Measurements from ENCODE around the gene SPRY1. TPM values are rescaled to one million over a fixed set of nuclear protein-coding genes. Genes with fewer than 3 reads are reported as not detected.

Gene SPRY1
- total RNA-seq, 2 experiments from 2014 or later, result 0.13 to 0.79 TPM

DNA sequence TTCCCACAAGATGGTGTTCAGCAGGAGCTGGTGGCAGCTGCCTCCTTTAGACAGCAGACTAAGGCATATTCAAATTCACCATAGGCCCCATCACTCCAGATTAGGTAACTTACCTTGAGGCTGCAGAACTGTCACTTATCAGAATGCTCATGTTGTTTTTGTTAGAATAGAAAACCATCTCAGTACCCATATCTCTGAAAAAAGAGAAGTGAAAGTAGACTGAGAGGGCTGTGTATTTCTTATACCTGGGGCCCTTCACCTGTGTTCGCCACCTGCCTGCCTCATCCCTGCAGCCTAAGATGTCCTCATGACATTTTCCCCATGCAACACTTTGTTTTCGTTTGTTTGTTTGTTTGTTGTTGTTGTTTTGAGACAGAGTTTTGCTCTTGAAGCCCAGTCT lies 32.9 kb upstream of the SPRY1 start:
- peak overlapping the region; percentile 87 for H3K4me2 ChIP-seq (ENCODE audit: low read length)
- POLR2A ChIA-PET, result interaction anchor here (0.9 to 6.2 kb wide), 6 partner anchors 13 to 86 kb away, joined by 3 to 51 read pairs (median 5); no protein-coding TSS in a partner anchor
- H4K20me1 ChIP-seq (ENCODE audit: insufficient read depth, low read length), result no peaks in the 10 kb centered on the region
- peaks cover 85% of the 10 kb centered on the region for H3K4me1 ChIP-seq (ENCODE audit: insufficient read depth, low read length, poor library complexity, severe bottlenecking)
- intact Hi-C loops (cut with micrococcal nuclease; ENCODE audit: unreplicated experiment), result loop anchor here (1.0 to 5.0 kb wide), 3 partner anchors 38 to 79 kb away; no protein-coding TSS in a partner anchor
- CTCF ChIA-PET (ENCODE audit: unreplicated experiment), result no interaction called here
- H3K4me3 ChIP-seq (ENCODE audit: low read depth, low read length, poor library complexity, severe bottlenecking), result peak overlapping the region; percentile 60
- no TSS peak for BruUV-seq (replicated peaks)
- H3K79me2 ChIP-seq (ENCODE audit: insufficient read depth, low read depth, low read length), result no peaks in the 10 kb centered on the region
- peaks cover 15% of the 10 kb centered on the region; the same call in 1 of the 2 replicates for H3K9me3 ChIP-seq (ENCODE audit: low read length)
- DNase-seq (ENCODE audit: low spot score), result peak; percentile 82
- H3K27ac ChIP-seq (ENCODE audit: low read depth, low read length, poor library complexity, severe bottlenecking), result peak overlapping the region; percentile 90
- H2AFZ ChIP-seq (ENCODE audit: low read length), result peak overlapping the region; percentile 85
- peaks cover 12% of the 10 kb centered on the region for H3K36me3 ChIP-seq (ENCODE audit: insufficient read depth, low read length)
- H3K9me2 ChIP-seq (ENCODE audit: insufficient read depth, low read length), result no peaks in the 10 kb centered on the region
- TF ChIP-seq EZH2phosphoT487 (IDR thresholded peaks at IDR 0.05; ENCODE audit: borderline replicate concordance, low read depth, low read length), result no peak
- TF ChIP-seq, protein P1, sequence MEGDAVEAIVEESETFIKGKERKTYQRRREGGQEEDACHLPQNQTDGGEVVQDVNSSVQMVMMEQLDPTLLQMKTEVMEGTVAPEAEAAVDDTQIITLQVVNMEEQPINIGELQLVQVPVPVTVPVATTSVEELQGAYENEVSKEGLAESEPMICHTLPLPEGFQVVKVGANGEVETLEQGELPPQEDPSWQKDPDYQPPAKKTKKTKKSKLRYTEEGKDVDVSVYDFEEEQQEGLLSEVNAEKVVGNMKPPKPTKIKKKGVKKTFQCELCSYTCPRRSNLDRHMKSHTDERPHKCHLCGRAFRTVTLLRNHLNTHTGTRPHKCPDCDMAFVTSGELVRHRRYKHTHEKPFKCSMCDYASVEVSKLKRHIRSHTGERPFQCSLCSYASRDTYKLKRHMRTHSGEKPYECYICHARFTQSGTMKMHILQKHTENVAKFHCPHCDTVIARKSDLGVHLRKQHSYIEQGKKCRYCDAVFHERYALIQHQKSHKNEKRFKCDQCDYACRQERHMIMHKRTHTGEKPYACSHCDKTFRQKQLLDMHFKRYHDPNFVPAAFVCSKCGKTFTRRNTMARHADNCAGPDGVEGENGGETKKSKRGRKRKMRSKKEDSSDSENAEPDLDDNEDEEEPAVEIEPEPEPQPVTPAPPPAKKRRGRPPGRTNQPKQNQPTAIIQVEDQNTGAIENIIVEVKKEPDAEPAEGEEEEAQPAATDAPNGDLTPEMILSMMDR (conservative IDR thresholded peaks at IDR 0.05; ENCODE audit: low read length), result no peak

DNA sequence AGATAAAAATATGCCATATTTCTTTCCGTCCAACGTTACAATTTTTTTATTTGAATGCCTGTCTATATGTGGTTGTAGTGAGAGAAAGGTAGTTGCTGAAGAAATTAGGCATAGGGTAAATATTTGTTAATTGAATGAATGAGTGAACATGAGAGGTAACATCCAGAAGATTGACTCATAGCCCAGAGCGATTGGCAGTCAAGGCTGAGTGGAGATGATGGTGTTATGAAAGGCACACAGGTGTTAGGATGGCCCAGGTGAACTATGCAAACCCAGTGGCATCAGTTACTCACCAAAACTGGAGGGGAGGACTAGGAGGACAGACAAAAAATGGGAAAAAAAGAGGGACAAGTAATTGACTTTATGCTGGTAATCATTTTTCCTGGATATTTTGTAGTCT lies 31.7 kb upstream of the SPRY1 start:
- Histone ChIP-seq H4K20me1 (ENCODE audit: insufficient read depth, low read length) (no peaks in the 10 kb centered on the region), H2AFZ (ENCODE audit: low read length) (peak overlapping the region; percentile 85; the same call in 1 of the 2 replicates), H3K79me2 (ENCODE audit: insufficient read depth, low read depth, low read length) (no peaks in the 10 kb centered on the region), H3K27ac (ENCODE audit: low read depth, low read length, poor library complexity, severe bottlenecking) (peak overlapping the region; percentile 90), H3K4me3 (ENCODE audit: low read depth, low read length, poor library complexity, severe bottlenecking) (peak overlapping the region; percentile 20), H3K36me3 (ENCODE audit: insufficient read depth, low read length) (peaks cover 12% of the 10 kb centered on the region), H3K9me3 (ENCODE audit: low read length) (peaks cover 15% of the 10 kb centered on the region; the same call in 1 of the 2 replicates), H3K9me2 (ENCODE audit: insufficient read depth, low read length) (no peaks in the 10 kb centered on the region), H3K4me1 (ENCODE audit: insufficient read depth, low read length, poor library complexity, severe bottlenecking) (peaks cover 76% of the 10 kb centered on the region), H3K4me2 (ENCODE audit: low read length) (peak overlapping the region; percentile 87)
- TF ChIP-seq, protein P1 (conservative IDR thresholded peaks at IDR 0.05; ENCODE audit: low read length), result no peak
- TF ChIP-seq EZH2phosphoT487 (IDR thresholded peaks at IDR 0.05; ENCODE audit: borderline replicate concordance, low read depth, low read length), result no peak
- intact Hi-C loops (cut with micrococcal nuclease; ENCODE audit: unreplicated experiment), result loop anchor here (5.0 kb wide), 1 partner anchor 77 kb away; no protein-coding TSS in a partner anchor
- peak; percentile 54 for DNase-seq (ENCODE audit: low spot score)
- POLR2A ChIA-PET, result interaction anchor here (0.8 to 3.5 kb wide), 7 partner anchors 27 to 80 kb away, joined by 3 to 18 read pairs (median 4); no protein-coding TSS in a partner anchor
- no TSS peak for BruUV-seq (replicated peaks)
- CTCF ChIA-PET (ENCODE audit: unreplicated experiment), result no interaction called here

DNA sequence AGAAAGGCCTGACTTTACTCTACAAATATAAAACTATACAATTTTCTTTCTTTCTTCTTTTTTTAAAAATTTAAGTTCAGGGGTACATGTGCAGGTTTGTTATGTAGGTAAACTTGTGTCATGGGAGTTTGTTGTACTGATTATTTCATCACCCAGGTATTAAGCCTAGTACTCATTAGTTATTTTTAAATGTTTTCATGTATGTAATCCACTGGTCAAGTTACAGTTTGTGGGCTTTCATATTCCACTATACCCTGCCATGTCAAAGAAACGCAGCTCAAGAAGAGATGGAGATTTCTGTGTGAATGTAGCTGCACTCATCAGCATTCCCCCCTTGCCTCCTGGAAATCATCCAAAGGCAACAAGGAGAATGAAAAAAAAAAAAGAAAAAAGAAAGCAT lies 31.2 kb upstream of the SPRY1 start:
- Histone ChIP-seq H2AFZ (ENCODE audit: low read length) (peak overlapping the region; percentile 85), H3K27ac (ENCODE audit: low read depth, low read length, poor library complexity, severe bottlenecking) (peak overlapping the region; percentile 90), H3K4me1 (ENCODE audit: insufficient read depth, low read length, poor library complexity, severe bottlenecking) (peaks cover 71% of the 10 kb centered on the region), H3K36me3 (ENCODE audit: insufficient read depth, low read length) (peaks cover 12% of the 10 kb centered on the region), H3K79me2 (ENCODE audit: insufficient read depth, low read depth, low read length) (no peaks in the 10 kb centered on the region), H4K20me1 (ENCODE audit: insufficient read depth, low read length) (no peaks in the 10 kb centered on the region), H3K4me2 (ENCODE audit: low read length) (peak overlapping the region; percentile 87), H3K9me3 (ENCODE audit: low read length) (peaks cover 15% of the 10 kb centered on the region; the same call in 1 of the 2 replicates), H3K9me2 (ENCODE audit: insufficient read depth, low read length) (no peaks in the 10 kb centered on the region), H3K4me3 (ENCODE audit: low read depth, low read length, poor library complexity, severe bottlenecking) (no peak overlapping the region)
- no peak for TF ChIP-seq EZH2phosphoT487 (IDR thresholded peaks at IDR 0.05; ENCODE audit: borderline replicate concordance, low read depth, low read length)
- TF ChIP-seq, protein P1 (conservative IDR thresholded peaks at IDR 0.05; ENCODE audit: low read length), result no peak
- no peak for DNase-seq (ENCODE audit: low spot score)
- ChIA-PET CTCF (ENCODE audit: unreplicated experiment) (no interaction called here), POLR2A (interaction anchor here (0.8 to 1.8 kb wide), 6 partner anchors 23 to 61 kb away, joined by 3 to 7 read pairs (median 4); no protein-coding TSS in a partner anchor)
- no TSS peak for BruUV-seq (replicated peaks)
- intact Hi-C loops (cut with micrococcal nuclease; ENCODE audit: unreplicated experiment), result no loop called here

All from OCI-LY7 (cell line).